HL-60/S4 treated with phorbol 12-myristate 13-acetate at 8.2 ng/mL for 4 days and 3 days (cell line): ENCODE data around the gene UQCC5.

Source experiments
- in situ Hi-C: fragments of 300-500 bp; cut with MboI; formaldehyde crosslinking; loops from 2 replicates; pipeline ENCODE4 v1.15.0; 2022; ENCODE audit warnings: low sequenced_read_pairs

The UQCC5 gene

GRCh38 chr3:52503788-52504424 is 32.5 kb upstream of the UQCC5 start:
- in situ Hi-C loops: no loop called here

GRCh38 chr3:52504977-52505376 is 31.4 kb upstream of the UQCC5 start:
- in situ Hi-C loops: no loop called here

- in situ Hi-C loops: no loop called here
Measured at GRCh38 chr3:52506266-52506966, 30.0 kb upstream of the UQCC5 start.

GRCh38 chr3:52507359-52507758 is 29.0 kb upstream of the UQCC5 start:
- in situ Hi-C loops: no loop called here

GRCh38 chr3:52509753-52510328 is 26.6 kb upstream of the UQCC5 start:
- in situ Hi-C loops: no loop called here

GRCh38 chr3:52511509-52511908 is 24.9 kb upstream of the UQCC5 start:
- in situ Hi-C loops: no loop called here

- in situ Hi-C loops: no loop called here
Measured at GRCh38 chr3:52512105-52512504, 24.3 kb upstream of the UQCC5 start.

- in situ Hi-C loops: no loop called here
Measured at GRCh38 chr3:52512727-52513126, 23.7 kb upstream of the UQCC5 start.

- in situ Hi-C loops: no loop called here
Measured at GRCh38 chr3:52513281-52513680, 23.1 kb upstream of the UQCC5 start.

GRCh38 chr3:52514576-52514975 is 21.8 kb upstream of the UQCC5 start:
- in situ Hi-C loops: no loop called here

GRCh38 chr3:52515192-52515591 is 21.2 kb upstream of the UQCC5 start:
- in situ Hi-C loops: no loop called here

GRCh38 chr3:52516509-52517195 is 19.8 kb upstream of the UQCC5 start:
- in situ Hi-C loops: no loop called here

GRCh38 chr3:52517796-52518722 is 18.3 kb upstream of the UQCC5 start:
- in situ Hi-C loops: no loop called here

GRCh38 chr3:52518723-52519444 is 17.5 kb upstream of the UQCC5 start:
- in situ Hi-C loops: no loop called here

GRCh38 chr3:52519445-52520140 is 16.8 kb upstream of the UQCC5 start:
- in situ Hi-C loops: no loop called here

- in situ Hi-C loops: no loop called here
Measured at GRCh38 chr3:52520141-52520667, 16.2 kb upstream of the UQCC5 start.

GRCh38 chr3:52520716-52521487 is 15.5 kb upstream of the UQCC5 start:
- in situ Hi-C loops: no loop called here

- in situ Hi-C loops: no loop called here
Measured at GRCh38 chr3:52521488-52521824, 14.9 kb upstream of the UQCC5 start.
